Caco-2 (cell line): ENCODE measurements around the gene TIMM22. TPM values are rescaled to one million over a fixed set of nuclear protein-coding genes. Genes with fewer than 3 reads are reported as not detected.

Source experiments
- BruUV-seq: library from RNA; stranded (reverse); fragments of 400-500 nt; replicated peaks from 2 replicates; lab custom pipeline; 2021; lab: Mats Ljungman, UMichigan
- CTCF ChIA-PET: fragments of 300-600 bp; sonication (Branson Sonifier 250); formaldehyde crosslinking; loops from one replicate; lab custom pipeline; 2022; ENCODE audit warnings: antibody characterized with exemption; lab: Charles Lee
- POLR2A ChIA-PET: fragments of 300-600 bp; sonication (Branson Sonifier 250); formaldehyde crosslinking; loops from one replicate; lab custom pipeline; 2022; ENCODE audit warnings: antibody characterized with exemption; lab: Charles Lee
- DNase-seq, 2 experiments: peaks; one replicate each; pipeline versions ENCODE4 v3.0.0 to v3.0.0-alpha.2; 2020 to 2022
- H3K27me3 ChIP-seq: replicated peaks from 2 replicates; pipeline ENCODE4 v1.6.0; 2011; ENCODE audit warnings: low read length; ENCODE audit not compliant: control insufficient read depth, insufficient read depth
- H3K36me3 ChIP-seq: 2 replicates; pipeline ENCODE4 v1.5.1; 2011; ENCODE audit warnings: low read length; ENCODE audit not compliant: control insufficient read depth, insufficient read depth
- H3K4me1 ChIP-seq: fragments of 250-450 bp; sonication (Bioruptor Pico); 2 replicates; pipeline ENCODE4 v1.5.1; 2020; ENCODE audit warnings: mild to moderate bottlenecking
- H3K4me3 ChIP-seq: 2 replicates; pipeline ENCODE4 v1.5.1; 2011; ENCODE audit warnings: low read depth, mild to moderate bottlenecking, control low read depth, low read length
- H3K9me3 ChIP-seq: fragments of 250-450 bp; sonication (Bioruptor Pico); 2 replicates; pipeline ENCODE4 v1.5.1; 2020; ENCODE audit warnings: mild to moderate bottlenecking, moderate library complexity
- H3K27ac Mint-ChIP-seq: one replicate; pipeline ENCODE4 v1.8.0; 2022; ENCODE audit warnings: mixed read lengths; ENCODE audit not compliant: unreplicated experiment
- H3K27me3 Mint-ChIP-seq: one replicate; pipeline ENCODE4 v1.8.0; 2022; ENCODE audit warnings: mixed read lengths; ENCODE audit not compliant: insufficient read depth, unreplicated experiment
- H3K36me3 Mint-ChIP-seq: one replicate; pipeline ENCODE4 v1.8.0; 2022; ENCODE audit warnings: mild to moderate bottlenecking, mixed read lengths; ENCODE audit not compliant: insufficient read depth, unreplicated experiment
- H3K4me1 Mint-ChIP-seq: one replicate; pipeline ENCODE4 v1.8.0; 2022; ENCODE audit warnings: low read depth, mixed read lengths; ENCODE audit not compliant: unreplicated experiment
- H3K4me3 Mint-ChIP-seq: one replicate; pipeline ENCODE4 v1.8.0; 2022; ENCODE audit warnings: mild to moderate bottlenecking, moderate library complexity, mixed read lengths; ENCODE audit not compliant: unreplicated experiment
- H3K9me3 Mint-ChIP-seq: one replicate; pipeline ENCODE4 v1.8.0; 2022; ENCODE audit warnings: mixed read lengths; ENCODE audit not compliant: unreplicated experiment
- intact Hi-C: fragments of 100-400 bp; cut with micrococcal nuclease; formaldehyde crosslinking; loops from one replicate; pipeline ENCODE4 v1.10.0; 2022; ENCODE audit not compliant: unreplicated experiment
- total RNA-seq: library from RNA; stranded (reverse); gene quantifications from 2 replicates; pipeline ENCODE4 v1.2.3, GENCODE V29; 2022
- TF ChIP-seq, protein P1 (sequence below), 2 experiments: fragments of 200-600 bp in 1 of 2; IDR thresholded peaks; 1 replicate in 1 of 2; 2 replicates in 1 of 2; pipeline versions ENCODE4 v1.5.1 to v1.8.0; 2011 to 2022; ENCODE audit warnings: antibody characterized with exemption in 1 of 2, control low read depth in 1 of 2, inconsistent platforms in 1 of 2, low read depth in 1 of 2, low read length in 1 of 2, mild to moderate bottlenecking in 1 of 2, moderate library complexity in 1 of 2; ENCODE audit not compliant: insufficient read depth in 1 of 2, severe bottlenecking in 1 of 2, unreplicated experiment in 1 of 2

Gene TIMM22
- total RNA-seq, 1 experiment from 2014 or later = 20.6 TPM

DNA sequence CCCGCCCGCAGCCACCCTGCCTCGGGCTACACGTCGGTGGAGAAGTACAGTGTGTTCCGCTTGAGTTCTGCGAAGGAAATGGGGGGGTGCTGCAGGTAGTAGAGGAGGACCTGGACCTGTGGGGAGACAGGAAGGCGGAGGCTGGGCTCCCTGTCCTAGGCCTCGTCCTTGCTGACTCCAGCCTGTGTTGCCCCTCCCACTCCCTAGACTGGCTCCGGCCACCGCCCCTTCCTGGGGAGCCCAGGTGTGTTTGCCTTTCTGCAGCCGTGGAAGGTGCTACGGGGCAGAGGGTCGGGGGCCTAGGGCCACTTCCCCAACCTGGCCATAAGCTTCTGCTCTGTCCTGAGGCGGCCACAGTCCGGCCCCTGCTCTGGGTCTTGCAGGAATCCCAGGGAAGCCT is 9.1 kb downstream of the TIMM22 start:
- Mint-ChIP-seq H3K27me3 (no peaks in the 10 kb centered on the region), H3K4me3 (no peak overlapping the region), H3K27ac (peak overlapping the region; percentile 78), H3K36me3 (peaks cover 63% of the 10 kb centered on the region), H3K4me1 (peaks cover 10% of the 10 kb centered on the region), H3K9me3 (no peaks in the 10 kb centered on the region)
- Histone ChIP-seq H3K4me3 (no peak overlapping the region), H3K4me1 (peaks cover 9% of the 10 kb centered on the region), H3K36me3 (peaks cover 7% of the 10 kb centered on the region; the same call in 1 of the 2 replicates), H3K9me3 (no peaks in the 10 kb centered on the region), H3K27me3 (no peaks in the 10 kb centered on the region)
- intact Hi-C loops = no loop called here
- ChIA-PET POLR2A (no interaction called here), CTCF (interaction anchor here (0.7 to 1.2 kb wide), 1 partner anchor 10 kb away, joined by 3 to 4 read pairs; the partner anchor contains the start of gene TIMM22)
- BruUV-seq = no TSS peak
- TF ChIP-seq, protein P1, sequence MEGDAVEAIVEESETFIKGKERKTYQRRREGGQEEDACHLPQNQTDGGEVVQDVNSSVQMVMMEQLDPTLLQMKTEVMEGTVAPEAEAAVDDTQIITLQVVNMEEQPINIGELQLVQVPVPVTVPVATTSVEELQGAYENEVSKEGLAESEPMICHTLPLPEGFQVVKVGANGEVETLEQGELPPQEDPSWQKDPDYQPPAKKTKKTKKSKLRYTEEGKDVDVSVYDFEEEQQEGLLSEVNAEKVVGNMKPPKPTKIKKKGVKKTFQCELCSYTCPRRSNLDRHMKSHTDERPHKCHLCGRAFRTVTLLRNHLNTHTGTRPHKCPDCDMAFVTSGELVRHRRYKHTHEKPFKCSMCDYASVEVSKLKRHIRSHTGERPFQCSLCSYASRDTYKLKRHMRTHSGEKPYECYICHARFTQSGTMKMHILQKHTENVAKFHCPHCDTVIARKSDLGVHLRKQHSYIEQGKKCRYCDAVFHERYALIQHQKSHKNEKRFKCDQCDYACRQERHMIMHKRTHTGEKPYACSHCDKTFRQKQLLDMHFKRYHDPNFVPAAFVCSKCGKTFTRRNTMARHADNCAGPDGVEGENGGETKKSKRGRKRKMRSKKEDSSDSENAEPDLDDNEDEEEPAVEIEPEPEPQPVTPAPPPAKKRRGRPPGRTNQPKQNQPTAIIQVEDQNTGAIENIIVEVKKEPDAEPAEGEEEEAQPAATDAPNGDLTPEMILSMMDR (IDR thresholded peaks at IDR 0.05; ENCODE audit: insufficient read depth in 1 of 2, low read depth in 1 of 2, low read length in 1 of 2, severe bottlenecking in 1 of 2, unreplicated experiment in 1 of 2) = no peak
- peak; percentile 42 to 63 for DNase-seq

DNA sequence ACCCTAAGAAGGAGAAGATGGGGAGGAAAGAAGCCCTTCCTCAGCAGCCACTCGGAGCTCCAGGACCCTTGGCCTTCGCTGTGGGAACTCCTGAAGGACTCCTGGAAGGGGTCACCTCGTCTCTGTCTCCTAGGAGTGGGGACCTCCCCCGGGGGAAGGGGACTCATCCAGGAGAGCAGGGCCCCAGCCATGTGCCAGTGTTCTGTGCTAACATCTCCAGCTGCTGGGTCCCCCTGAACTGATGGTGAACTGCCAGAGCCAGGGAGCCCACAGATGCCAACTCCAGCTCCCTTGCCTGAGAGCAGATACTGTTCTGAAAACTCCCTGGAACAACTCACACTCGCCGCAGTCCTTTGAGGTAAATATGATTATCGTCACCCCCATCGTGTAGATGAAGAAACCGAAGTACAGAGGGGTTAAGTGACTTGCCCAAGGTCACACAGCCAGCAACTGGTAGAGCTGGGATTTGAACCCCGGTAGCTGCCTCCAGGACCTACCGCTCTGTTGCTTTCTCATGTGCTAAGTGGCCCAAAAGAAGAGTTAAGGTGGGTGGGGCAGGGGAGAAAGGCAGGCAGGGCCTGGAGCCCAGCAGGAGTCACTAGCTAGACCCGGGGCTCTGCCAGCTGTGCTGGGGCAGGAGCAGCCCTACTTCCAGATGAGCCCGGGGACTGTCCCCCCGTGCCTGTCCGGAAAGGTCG is 10.5 kb downstream of the TIMM22 start:
- Histone ChIP-seq H3K4me3 (no peak overlapping the region), H3K36me3 (peaks cover 2% of the 10 kb centered on the region; the same call in 1 of the 2 replicates), H3K4me1 (peaks cover 9% of the 10 kb centered on the region), H3K27me3 (no peaks in the 10 kb centered on the region), H3K9me3 (no peaks in the 10 kb centered on the region)
- Mint-ChIP-seq H3K9me3 (no peaks in the 10 kb centered on the region), H3K4me3 (no peak overlapping the region), H3K36me3 (peaks cover 49% of the 10 kb centered on the region), H3K27me3 (no peaks in the 10 kb centered on the region), H3K4me1 (peaks cover 10% of the 10 kb centered on the region), H3K27ac (no peak overlapping the region)
- ChIA-PET POLR2A (no interaction called here), CTCF (interaction anchor here (0.8 kb wide), 1 partner anchor 49 kb away, joined by 3 read pairs; no protein-coding TSS in a partner anchor)
- no TSS peak for BruUV-seq
- intact Hi-C loops = no loop called here
- DNase-seq = no peak
- TF ChIP-seq, protein P1 (IDR thresholded peaks at IDR 0.05; ENCODE audit: insufficient read depth in 1 of 2, low read depth in 1 of 2, low read length in 1 of 2, severe bottlenecking in 1 of 2, unreplicated experiment in 1 of 2) = no peak

GRCh38 chr17:1008008-1008761 is 11.3 kb downstream of the TIMM22 start:
- Mint-ChIP-seq H3K4me3 (no peak overlapping the region), H3K4me1 (peaks cover 10% of the 10 kb centered on the region), H3K36me3 (peaks cover 42% of the 10 kb centered on the region), H3K27ac (no peak overlapping the region), H3K27me3 (no peaks in the 10 kb centered on the region), H3K9me3 (no peaks in the 10 kb centered on the region)
- H3K9me3 ChIP-seq = no peaks in the 10 kb centered on the region
- POLR2A ChIA-PET = no interaction called here
- H3K36me3 ChIP-seq = peaks cover 1% of the 10 kb centered on the region; the same call in 1 of the 2 replicates
- CTCF ChIA-PET = interaction anchor here (0.8 kb wide), 1 partner anchor 48 kb away, joined by 3 read pairs; no protein-coding TSS in a partner anchor
- H3K4me1 ChIP-seq = peaks cover 9% of the 10 kb centered on the region
- DNase-seq = no peak
- TF ChIP-seq, protein P1 (IDR thresholded peaks at IDR 0.05; ENCODE audit: insufficient read depth in 1 of 2, low read depth in 1 of 2, low read length in 1 of 2, severe bottlenecking in 1 of 2, unreplicated experiment in 1 of 2) = no peak
- BruUV-seq = no TSS peak
- H3K4me3 ChIP-seq = no peak overlapping the region
- intact Hi-C loops = no loop called here
- no peaks in the 10 kb centered on the region for H3K27me3 ChIP-seq
